HL-60 (cell line): ENCODE measurements around the gene NR2E3.

ENCODE experiments used
- DNase-seq, 2 experiments: peaks; one replicate each; pipeline ENCODE4 v3.0.0-alpha.2; 2010 to 2020; ENCODE audit warnings: low read depth in 1 of 2, low spot score in 1 of 2
- H3K27ac ChIP-seq: fragments of 250-450 bp; sonication (Bioruptor Pico); replicated peaks from 2 replicates; pipeline ENCODE4 v1.5.1; 2020; ENCODE audit warnings: mild to moderate bottlenecking, moderate library complexity
- H3K27me3 ChIP-seq: fragments of 250-450 bp; sonication (Bioruptor Pico); 2 replicates; pipeline ENCODE4 v1.5.1; 2021; ENCODE audit warnings: mild to moderate bottlenecking, moderate library complexity; ENCODE audit not compliant: insufficient read depth, poor library complexity, severe bottlenecking
- H3K4me3 ChIP-seq: replicated peaks from 2 replicates; pipeline ENCODE4 v1.5.1; 2011; ENCODE audit warnings: mild to moderate bottlenecking, control low read depth, low read length; ENCODE audit not compliant: insufficient read depth
- CTCF ChIP-seq: IDR thresholded peaks from one replicate; pipeline ENCODE4 v1.5.1; 2011; ENCODE audit warnings: low read length, control low read depth, inconsistent platforms; ENCODE audit not compliant: insufficient read depth
- GABPA ChIP-seq: IDR thresholded peaks from 2 replicates; pipeline ENCODE4 v1.6.1; 2012; ENCODE audit warnings: low read depth
- POLR2AphosphoS5 ChIP-seq: IDR thresholded peaks from 2 replicates; pipeline ENCODE4 v1.6.1; 2012; ENCODE audit warnings: low read depth
- REST ChIP-seq: IDR thresholded peaks from 2 replicates; pipeline ENCODE4 v1.6.1; 2012; ENCODE audit warnings: low read depth; ENCODE audit not compliant: insufficient replicate concordance
- SPI1 ChIP-seq: IDR thresholded peaks from 2 replicates; pipeline ENCODE4 v1.6.1; 2012; ENCODE audit warnings: low read depth, mild to moderate bottlenecking, borderline replicate concordance

The NR2E3 gene

GRCh38 chr15:71804695-71805470 lies 5.5 kb upstream of the NR2E3 start:
- DNase-seq: no peak
- H3K27me3 ChIP-seq: no peaks in the 10 kb centered on the region
- no peak overlapping the region for H3K4me3 ChIP-seq
- H3K27ac ChIP-seq: no peak overlapping the region
- TF ChIP-seq GABPA (no peak), REST (no peak), POLR2AphosphoS5 (no peak), CTCF (no peak), SPI1 (no peak)

- H3K4me3 ChIP-seq: no peak overlapping the region
- no peaks in the 10 kb centered on the region for H3K27me3 ChIP-seq
- no peak for DNase-seq
- H3K27ac ChIP-seq: no peak overlapping the region
- TF ChIP-seq REST (no peak), POLR2AphosphoS5 (no peak), SPI1 (no peak), CTCF (no peak), GABPA (no peak)
These were observed 3.9 kb upstream of the NR2E3 start for GRCh38 chr15:71806452-71806931.

GRCh38 chr15:71807125-71807629 lies 3.2 kb upstream of the NR2E3 start:
- Histone ChIP-seq H3K27me3 (no peaks in the 10 kb centered on the region), H3K27ac (no peak overlapping the region), H3K4me3 (no peak overlapping the region)
- no peak for DNase-seq
- TF ChIP-seq POLR2AphosphoS5: no peak

- Histone ChIP-seq H3K27me3 (no peaks in the 10 kb centered on the region), H3K4me3 (no peak overlapping the region), H3K27ac (no peak overlapping the region)
- TF ChIP-seq SPI1 (no peak), POLR2AphosphoS5 (no peak), REST (no peak), GABPA (no peak), CTCF (no peak)
- DNase-seq: no peak
These were observed 2.7 kb upstream of the NR2E3 start for GRCh38 chr15:71807691-71808091.
